HG03342 (cell line): ENCODE data around the gene SCRN1.

ENCODE experiments used
- ATAC-seq: cut with Tn5 transposase; IDR thresholded peaks from one replicate; pipeline ENCODE4 v1.9.1; 2021; ENCODE audit warnings: mild to moderate bottlenecking, moderate library complexity; ENCODE audit not compliant: unreplicated experiment

Gene SCRN1, protein sequence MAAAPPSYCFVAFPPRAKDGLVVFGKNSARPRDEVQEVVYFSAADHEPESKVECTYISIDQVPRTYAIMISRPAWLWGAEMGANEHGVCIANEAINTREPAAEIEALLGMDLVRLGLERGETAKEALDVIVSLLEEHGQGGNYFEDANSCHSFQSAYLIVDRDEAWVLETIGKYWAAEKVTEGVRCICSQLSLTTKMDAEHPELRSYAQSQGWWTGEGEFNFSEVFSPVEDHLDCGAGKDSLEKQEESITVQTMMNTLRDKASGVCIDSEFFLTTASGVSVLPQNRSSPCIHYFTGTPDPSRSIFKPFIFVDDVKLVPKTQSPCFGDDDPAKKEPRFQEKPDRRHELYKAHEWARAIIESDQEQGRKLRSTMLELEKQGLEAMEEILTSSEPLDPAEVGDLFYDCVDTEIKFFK

DNA sequence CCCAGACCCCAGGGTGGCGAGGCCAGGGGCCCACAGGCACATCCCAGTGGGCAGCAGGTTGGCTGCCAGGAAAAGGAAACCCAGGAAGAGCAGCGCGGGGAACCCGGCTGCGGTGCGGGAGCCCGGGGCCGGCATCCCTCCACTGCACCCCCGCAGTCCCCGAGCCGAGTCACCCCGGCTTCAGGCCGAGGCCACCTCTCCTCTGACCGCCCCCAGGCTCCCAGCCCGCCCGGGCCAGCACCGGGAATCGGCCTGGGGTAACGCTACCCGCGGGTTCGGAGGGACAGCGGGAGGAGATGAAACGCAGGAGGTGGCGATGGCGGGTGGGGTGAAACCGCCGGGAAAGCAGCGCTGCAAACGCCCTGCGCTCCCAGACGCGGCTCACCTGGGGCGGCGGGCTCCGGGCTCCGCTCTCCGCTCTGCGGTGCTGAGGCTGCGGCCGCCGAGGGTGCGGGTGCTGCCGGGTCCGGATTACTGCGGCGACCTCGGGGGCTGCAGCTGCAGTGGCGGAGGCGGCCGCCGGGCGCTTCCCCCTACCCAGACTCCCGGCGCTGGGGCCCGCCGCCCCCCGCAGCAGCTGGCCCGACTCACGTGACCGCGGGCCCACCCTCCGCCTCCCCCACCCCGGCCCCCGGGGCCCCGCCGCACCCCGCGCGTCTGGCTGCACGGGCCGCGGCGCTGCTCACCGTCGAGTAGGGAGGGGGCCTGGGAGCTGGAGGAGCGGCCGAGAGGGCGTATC lies at the start of gene SCRN1:
SCRN1 (minus strand) TSS at position 545 of the 739 bp plus-strand sequence. CDS start 20,734 bp downstream, outside the sequence.
- ATAC-seq: no peak

GRCh38 chr7:30038196-30038980 lies 48.8 kb upstream of the SCRN1 start:
- no peak for ATAC-seq

GRCh38 chr7:30036220-30036619 lies 46.6 kb upstream of the SCRN1 start:
- no peak for ATAC-seq

- ATAC-seq: no peak
These were observed 44.9 kb upstream of the SCRN1 start for GRCh38 chr7:30034501-30034900.

DNA sequence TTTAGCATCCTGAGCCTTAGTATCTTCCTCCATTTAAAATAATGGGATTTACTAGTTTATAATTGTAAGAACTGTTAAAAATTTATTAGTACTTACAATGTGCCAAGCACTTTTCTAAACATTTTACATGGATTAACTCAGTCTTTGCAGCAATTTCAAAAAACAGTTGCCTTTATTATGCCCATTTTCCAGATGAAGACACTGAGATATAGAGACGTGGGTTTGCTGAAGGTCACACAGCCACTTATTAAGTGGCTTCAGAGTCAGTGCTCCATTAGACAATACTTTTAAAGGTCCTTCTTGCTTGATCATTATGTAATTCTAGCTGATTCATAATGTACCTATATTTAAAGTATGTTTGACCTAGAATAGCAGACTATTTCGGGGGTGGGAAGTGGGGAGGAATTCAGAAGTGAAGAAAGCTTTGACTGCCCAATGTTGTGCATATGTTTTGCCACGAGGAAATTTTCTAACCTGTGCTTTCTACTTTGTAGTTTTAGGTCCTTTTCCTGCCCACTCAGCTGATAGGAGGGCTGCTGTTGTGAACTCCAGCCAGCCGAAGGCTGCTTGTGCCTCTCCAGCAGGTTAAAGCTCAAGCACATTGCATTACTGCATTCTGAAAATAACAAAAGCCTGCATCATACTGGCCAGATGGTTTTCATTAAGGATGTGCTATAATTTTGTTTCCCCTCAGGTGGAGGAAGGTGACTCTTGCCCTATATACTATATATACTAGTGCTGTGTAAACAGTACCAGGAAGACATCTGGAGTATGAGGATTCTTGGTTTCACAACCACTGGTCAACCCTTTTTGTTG lies 42.9 kb upstream of the SCRN1 start:
- no peak for ATAC-seq

DNA sequence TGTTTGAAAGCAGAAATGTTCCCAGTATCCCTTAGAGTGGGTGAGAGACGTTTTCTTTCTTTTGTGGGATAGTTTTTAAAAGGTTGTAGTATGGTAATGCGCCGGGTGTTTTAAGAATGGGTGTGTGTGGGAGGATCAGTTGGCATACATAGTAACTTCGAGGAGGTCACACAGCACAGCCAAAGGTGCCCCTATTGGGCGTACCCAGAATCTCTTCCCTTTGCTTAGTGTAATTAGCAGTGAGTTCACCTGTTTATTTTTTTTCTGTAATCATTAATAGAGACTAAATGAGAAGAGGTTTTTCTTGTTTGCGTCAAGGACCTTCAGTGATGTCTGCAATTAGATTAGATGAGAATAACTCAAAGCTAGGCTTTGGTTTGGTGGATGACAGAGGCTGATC lies 40.1 kb upstream of the SCRN1 start:
- no peak for ATAC-seq

DNA sequence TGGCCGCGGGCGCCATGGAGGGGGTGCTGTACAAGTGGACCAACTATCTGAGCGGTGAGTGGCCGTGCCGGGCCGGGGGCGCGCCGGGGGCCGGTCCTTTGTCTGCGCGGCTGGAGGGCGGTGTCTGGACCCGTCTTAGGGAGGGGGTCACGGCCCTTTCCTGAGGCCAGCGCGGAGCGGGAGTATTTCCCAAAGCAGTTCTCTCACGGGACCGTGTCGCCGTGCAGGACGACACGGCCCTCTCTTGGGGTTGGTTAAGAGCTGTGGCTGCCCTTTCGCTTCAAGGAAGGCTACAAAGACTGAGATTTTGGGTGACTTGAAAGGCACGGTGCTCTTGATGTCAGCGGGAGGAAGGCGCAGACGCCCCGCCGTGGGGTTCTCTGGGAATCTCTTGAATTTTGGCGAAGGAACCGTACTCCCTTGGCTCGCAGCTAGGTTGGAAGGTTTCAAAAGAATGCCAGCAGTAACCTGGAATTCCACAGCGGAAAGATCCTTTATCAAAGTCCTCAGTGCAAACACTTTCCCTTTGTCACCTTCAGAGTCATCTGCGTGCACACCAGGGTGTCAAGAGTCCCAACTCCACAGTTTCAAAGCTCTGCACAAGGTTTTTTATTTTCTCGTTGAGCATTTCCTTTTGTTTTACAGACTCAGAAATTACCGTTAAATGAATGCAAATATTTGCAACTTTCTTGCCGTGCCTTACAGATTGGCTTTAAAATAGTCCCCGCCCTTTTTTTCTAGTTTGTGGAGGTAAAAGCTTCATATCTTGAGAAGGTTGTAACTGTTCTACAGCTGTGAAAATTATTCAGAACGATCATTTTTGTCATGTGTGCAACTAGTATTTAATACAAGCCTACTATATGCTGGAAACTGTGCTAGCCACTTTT lies 39.4 kb upstream of the SCRN1 start:
- peak; percentile 15 for ATAC-seq

- peak; percentile 41 for ATAC-seq
These were observed 38.7 kb upstream of the SCRN1 start, which contains the start of gene PLEKHA8 for GRCh38 chr7:30028216-30028748. Gene PLEKHA8, plus strand, starts transcription at chr7:30028412. Its CDS starts 351 bp downstream, at chr7:30028763.

- ATAC-seq: peak; percentile 4
These were observed 38.2 kb upstream of the SCRN1 start for GRCh38 chr7:30027740-30028215.

DNA sequence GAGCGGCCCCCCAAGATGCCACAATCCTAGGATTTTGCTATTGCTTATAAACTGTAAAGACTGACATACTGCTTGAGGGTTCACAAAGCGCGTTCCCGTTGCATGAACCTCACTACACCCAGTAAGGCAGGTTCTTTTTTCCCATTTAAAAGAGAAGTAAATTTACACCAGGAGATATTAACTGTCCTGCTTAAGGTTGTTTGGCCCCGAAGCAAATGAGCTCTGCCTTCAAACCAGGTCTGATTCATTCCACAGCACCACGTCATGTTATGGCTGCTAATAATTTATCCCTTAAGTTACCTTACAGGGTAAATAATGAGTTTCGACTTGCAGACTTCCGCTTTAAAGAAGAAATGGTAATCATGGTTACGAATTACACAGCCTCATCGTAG lies 37.5 kb upstream of the SCRN1 start:
- peak; percentile 25 for ATAC-seq

DNA sequence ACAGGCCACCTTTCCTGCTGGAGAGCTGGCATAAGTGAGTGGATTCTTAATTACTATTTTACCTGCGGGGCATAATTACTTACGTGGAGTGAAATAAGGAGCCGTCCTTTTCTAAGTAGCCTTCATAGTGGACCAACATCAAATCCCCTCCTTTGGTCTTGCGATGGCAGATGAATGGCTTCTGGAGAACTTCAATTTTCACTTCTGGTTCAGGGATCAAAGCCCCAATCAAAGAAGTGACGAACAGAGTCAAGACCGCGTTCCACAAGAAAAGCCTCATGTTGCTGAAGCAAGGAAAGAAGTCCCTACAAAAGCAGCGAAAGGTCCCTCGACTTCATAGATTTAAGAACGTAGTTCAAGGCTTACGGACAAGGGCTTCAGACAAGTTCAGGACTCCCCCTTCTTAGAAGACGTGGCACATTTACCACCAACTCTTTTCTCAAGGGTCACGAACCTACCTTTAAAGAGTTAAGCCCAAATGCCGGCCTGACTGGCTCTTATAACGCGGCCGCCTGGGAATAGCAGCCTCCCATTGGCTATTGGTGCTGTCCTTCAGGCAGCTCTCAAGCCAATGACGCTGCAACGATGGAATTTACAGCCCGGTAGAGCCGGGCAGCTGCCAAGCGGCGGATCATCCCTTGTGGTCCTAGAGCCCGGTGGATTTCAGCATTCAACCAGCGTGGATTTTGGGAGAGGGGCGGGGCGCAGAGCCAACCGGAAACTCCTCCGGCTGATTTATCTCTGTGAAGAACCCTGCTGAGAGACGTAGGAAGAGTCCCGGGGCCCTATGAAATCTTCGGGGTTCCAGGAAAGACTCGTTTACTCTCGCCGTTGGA lies 36.8 kb upstream of the SCRN1 start, which contains the start of gene FKBP14:
FKBP14 (minus strand) TSS at position 474 of the 836 bp plus-strand sequence; CDS start at position 280, 194 bp downstream.
- ATAC-seq: peak; percentile 79

- no peak for ATAC-seq
These were observed 33.9 kb upstream of the SCRN1 start for GRCh38 chr7:30023524-30023923.

GRCh38 chr7:30022991-30023390 lies 33.4 kb upstream of the SCRN1 start:
- no peak for ATAC-seq

DNA sequence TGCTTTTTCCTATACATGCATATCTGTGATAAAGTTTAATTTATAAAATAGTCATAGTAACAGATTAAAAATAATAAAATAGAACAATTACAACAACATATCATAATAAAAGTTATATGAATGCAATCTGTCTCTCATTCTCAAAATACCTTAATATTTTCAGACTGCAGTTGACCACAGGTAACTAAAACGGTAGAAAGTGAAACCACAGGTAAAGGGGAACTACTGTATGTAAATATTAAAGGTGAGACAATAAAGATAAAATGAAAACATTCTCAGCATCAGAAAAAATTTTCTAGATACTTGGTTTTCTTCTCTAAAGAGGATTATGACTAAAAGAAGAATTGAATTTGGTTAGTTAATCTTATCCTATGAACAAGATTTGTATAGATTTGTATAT lies 30.9 kb upstream of the SCRN1 start:
- ATAC-seq: no peak

DNA sequence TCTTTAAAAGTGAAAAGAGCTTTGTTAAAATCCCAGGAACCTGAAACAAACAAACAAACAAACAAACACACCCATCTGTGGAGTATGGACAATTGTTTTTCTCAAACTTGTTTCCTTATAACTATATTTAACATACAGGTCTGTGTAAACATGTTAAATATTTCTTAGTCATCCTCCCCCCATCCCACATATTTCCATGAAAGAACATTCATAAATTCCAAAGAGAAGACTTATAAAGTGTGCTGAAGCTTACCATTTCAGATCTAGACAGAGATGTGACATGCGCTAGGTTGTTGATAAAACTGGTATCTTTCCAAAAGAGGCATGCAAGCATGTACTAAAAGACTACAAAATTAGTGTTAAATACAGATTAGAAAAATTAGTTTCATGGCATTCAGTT lies 30.4 kb upstream of the SCRN1 start:
- no peak for ATAC-seq

- ATAC-seq: no peak
These were observed 29.8 kb upstream of the SCRN1 start for GRCh38 chr7:30019387-30019786.

GRCh38 chr7:30018451-30018850 lies 28.9 kb upstream of the SCRN1 start:
- ATAC-seq: no peak

GRCh38 chr7:30012757-30013156 lies 23.2 kb upstream of the SCRN1 start:
- ATAC-seq: no peak
